H1 (cell line): ENCODE results near the gene GXYLT2. TPM values are rescaled to one million over a fixed set of nuclear protein-coding genes. Genes with fewer than 3 reads are reported as not detected.
A peak's percentile ranks its signal among the peaks of the same experiment; 100 is the strongest.

Source experiments
- ASH2L ChIP-seq: fragments of 200-600, 300-600 bp; sonication (generic); IDR thresholded peaks from one replicate; pipeline ENCODE4 v1.7.1; 2017; ENCODE audit warnings: low read length
- CBX5 ChIP-seq: fragments of 300-800, 300-1000 bp; sonication (generic); IDR thresholded peaks from 2 replicates; pipeline ENCODE4 v1.7.1; 2016; ENCODE audit warnings: antibody characterized with exemption, low read length, low read depth
- CHD2 ChIP-seq: IDR thresholded peaks from 2 replicates; pipeline ENCODE4 v1.6.1; 2012; ENCODE audit warnings: low read length, improper control_type of control experiment
- CHD7 ChIP-seq: fragments of 300-600 bp; sonication (generic); IDR thresholded peaks from 2 replicates; pipeline ENCODE4 v1.7.1; 2012; ENCODE audit warnings: low read length, moderate library complexity, mild to moderate bottlenecking, inconsistent platforms; ENCODE audit not compliant: insufficient replicate concordance
- GABPA ChIP-seq: IDR thresholded peaks from 2 replicates; pipeline ENCODE4 v1.6.1; 2011; ENCODE audit warnings: mild to moderate bottlenecking, low read length, moderate library complexity, borderline replicate concordance; ENCODE audit not compliant: insufficient read depth
- KDM4A ChIP-seq: IDR thresholded peaks from one replicate; pipeline ENCODE4 v1.7.1; 2012; ENCODE audit warnings: low read depth, mild to moderate bottlenecking, moderate library complexity, low read length, inconsistent platforms; ENCODE audit not compliant: severe bottlenecking
- RFX5 ChIP-seq: IDR thresholded peaks from 2 replicates; pipeline ENCODE4 v1.6.1; 2011; ENCODE audit warnings: low read depth, low read length, improper control_type of control experiment, borderline replicate concordance
- SP2 ChIP-seq: IDR thresholded peaks from 2 replicates; pipeline ENCODE4 v1.6.1; 2012; ENCODE audit warnings: mild to moderate bottlenecking, low read length, inconsistent platforms
- TAF7 ChIP-seq: optimal IDR thresholded peaks from 2 replicates; pipeline ENCODE3; 2011; ENCODE audit warnings: low read depth, mild to moderate bottlenecking, inconsistent platforms, low read length, moderate library complexity, borderline replicate concordance
- polyA plus RNA-seq, 7 experiments: library from polyadenylated mRNA; depleted of rRNA in 3 of 7; stranded (reverse) in 5 of 7; unstranded in 2 of 7; fragments of >200 nt in 5 of 7; fragments of 200-250 nt in 2 of 7; gene quantifications; 1 replicate in 5 of 7; 2 replicates in 1 of 7; 4 replicates in 1 of 7; pipeline versions ENCODE4 v1.2.1 to v1.2.3, GENCODE V29; 2011 to 2013; ENCODE audit warnings: missing spikeins in 2 of 7, mixed read lengths in 2 of 7
- total RNA-seq: library from RNA; stranded (reverse); fragmentation: NEBNext Ultra II Directional; extraction: Animal tissue kit (Norgen Biotek cat#: 25700); gene quantifications from 2 replicates; pipeline ENCODE4 v1.2.1, GENCODE V29; 2021

Gene GXYLT2
- total and polyA plus RNA-seq, 2 of the 8 experiments (the other 6 are each of a cell fraction or from before 2014, with no cell fraction given), result 1.8 to 5.6 TPM

- TF ChIP-seq CHD7 (no peak), KDM4A (peak; percentile 100), ASH2L (peak; percentile 99), CBX5 (no peak), SP2 (no peak), GABPA (peak; percentile 86), CHD2 (no peak), RFX5 (no peak), TAF7 (no peak)
Measured at GRCh38 chr3:72847751-72848702, 39.8 kb upstream of the GXYLT2 start, which contains the start of gene SHQ1 (continued).
